ENCODE results near the gene ARAP2. TPM values are rescaled to one million over a fixed set of nuclear protein-coding genes. Genes with fewer than 3 reads are reported as not detected.

The ARAP2 gene
- total and polyA plus RNA-seq, 2 of the 13 experiments (the other 11 are each of a cell fraction or from before 2014, with no cell fraction given): 0.37 to 1.4 TPM

GRCh38 chr4:36292556-36293188 is 48.4 kb upstream of the ARAP2 start (continued):
- TF ChIP-seq ZNF574 (CRISPR knock-in tag; IDR thresholded peaks at IDR 0.05): no peak
- TF ChIP-seq XRCC5 (optimal IDR thresholded peaks at IDR 0.05; ENCODE audit: low read length): no peak
- no peak for TF ChIP-seq SETDB1 (CRISPR knock-in tag; IDR thresholded peaks at IDR 0.05; ENCODE audit: borderline replicate concordance)
- no peak for TF ChIP-seq ETV5 (CRISPR knock-in tag; IDR thresholded peaks at IDR 0.05; ENCODE audit: borderline replicate concordance)
- no peak for TF ChIP-seq ZSCAN29 (CRISPR knock-in tag; conservative IDR thresholded peaks at IDR 0.05)
- TF ChIP-seq ZNF546 (CRISPR knock-in tag; conservative IDR thresholded peaks at IDR 0.05): no peak
- TF ChIP-seq SOX6 (IDR thresholded peaks at IDR 0.05): no peak
- no peak for TF ChIP-seq SOX6 (CRISPR knock-in tag; IDR thresholded peaks at IDR 0.05)
- TF ChIP-seq ZZZ3 (CRISPR knock-in tag; IDR thresholded peaks at IDR 0.05; ENCODE audit: borderline replicate concordance): no peak
- TF ChIP-seq SP4 (CRISPR knock-in tag; IDR thresholded peaks at IDR 0.05): no peak
- no peak for TF ChIP-seq SUZ12 (IDR thresholded peaks at IDR 0.05; ENCODE audit: low read depth, low read length)

GRCh38 chr4:36290641-36291040 is 46.3 kb upstream of the ARAP2 start:
- H3K9ac ChIP-seq (ENCODE audit: insufficient read depth, low read depth, low read length): no peak overlapping the region
- CTCF ChIA-PET (ENCODE audit: low intra/inter-chr PET ratio, low total read pairs): no interaction called here
- BruUV-seq (replicated peaks): no TSS peak
- H3K4me1 ChIP-seq (ENCODE audit: insufficient read depth, low read length): no peaks in the 10 kb centered on the region
- no peaks in the 10 kb centered on the region for H3K9me3 ChIP-seq (ENCODE audit: low read length)
- no peaks in the 10 kb centered on the region for H3K36me3 ChIP-seq (replicated peaks in 1 of 2; ENCODE audit: control insufficient read depth in 1 of 2, insufficient read depth in 2 of 2, low read length in 2 of 2)
- no peak overlapping the region for H2AFZ ChIP-seq (ENCODE audit: low read length)
- intact Hi-C loops (cut with micrococcal nuclease; ENCODE audit: unreplicated experiment): no loop called here
- DNase-seq (ENCODE audit: low spot score) (no peak), FAIRE-seq (no peak), ATAC-seq (no peak)
- H3K79me2 ChIP-seq (ENCODE audit: insufficient read depth, low read length): no peaks in the 10 kb centered on the region
- H3K27ac ChIP-seq (ENCODE audit: extremely low read length, insufficient read depth, low read length): no peak overlapping the region
- no peaks in the 10 kb centered on the region for H4K20me1 ChIP-seq (ENCODE audit: insufficient read depth, low read length)
- WGBS (ENCODE audit: low lambda C conversion rate): 8% methylated on average over 2 of the region's 2 CpGs
- H3K4me3 ChIP-seq (replicated peaks in 1 of 3; ENCODE audit: insufficient read depth in 1 of 3, low read depth in 2 of 3, low read length in 3 of 3): no peak overlapping the region
- no peak overlapping the region for H3K4me2 ChIP-seq (ENCODE audit: low read depth, low read length)
- TF ChIP-seq ZNF766 (CRISPR knock-in tag; IDR thresholded peaks at IDR 0.05; ENCODE audit: borderline replicate concordance) (no peak), ZNF276 (CRISPR knock-in tag; IDR thresholded peaks at IDR 0.05; ENCODE audit: low read depth) (no peak), ZNF207 (IDR thresholded peaks at IDR 0.05; ENCODE audit: borderline replicate concordance) (no peak), ATF1 (CRISPR knock-in tag; IDR thresholded peaks at IDR 0.05) (no peak), MAX (IDR thresholded peaks at IDR 0.05) (no peak), ZBTB2 (CRISPR knock-in tag; IDR thresholded peaks at IDR 0.05; ENCODE audit: low read depth) (no peak), ZNF274 (CRISPR knock-in tag; IDR thresholded peaks at IDR 0.05) (no peak), MED1 (CRISPR knock-in tag; IDR thresholded peaks at IDR 0.05) (no peak), ZNF746 (CRISPR knock-in tag; IDR thresholded peaks at IDR 0.05) (no peak)
- no peaks in the 10 kb centered on the region; a peak in 1 of 5 replicates for H3K27me3 ChIP-seq (ENCODE audit: control insufficient read depth in 1 of 2, insufficient read depth in 2 of 2, low read length in 2 of 2)
- in situ Hi-C loops (cut with HindIII; ENCODE audit: extremely low pct_ligation_motif_present, low pct_unique_long_range_greater_than_20kb): no loop called here
- POLR2A ChIA-PET: no interaction called here
